ENCODE data around the gene COL15A1.

DNA sequence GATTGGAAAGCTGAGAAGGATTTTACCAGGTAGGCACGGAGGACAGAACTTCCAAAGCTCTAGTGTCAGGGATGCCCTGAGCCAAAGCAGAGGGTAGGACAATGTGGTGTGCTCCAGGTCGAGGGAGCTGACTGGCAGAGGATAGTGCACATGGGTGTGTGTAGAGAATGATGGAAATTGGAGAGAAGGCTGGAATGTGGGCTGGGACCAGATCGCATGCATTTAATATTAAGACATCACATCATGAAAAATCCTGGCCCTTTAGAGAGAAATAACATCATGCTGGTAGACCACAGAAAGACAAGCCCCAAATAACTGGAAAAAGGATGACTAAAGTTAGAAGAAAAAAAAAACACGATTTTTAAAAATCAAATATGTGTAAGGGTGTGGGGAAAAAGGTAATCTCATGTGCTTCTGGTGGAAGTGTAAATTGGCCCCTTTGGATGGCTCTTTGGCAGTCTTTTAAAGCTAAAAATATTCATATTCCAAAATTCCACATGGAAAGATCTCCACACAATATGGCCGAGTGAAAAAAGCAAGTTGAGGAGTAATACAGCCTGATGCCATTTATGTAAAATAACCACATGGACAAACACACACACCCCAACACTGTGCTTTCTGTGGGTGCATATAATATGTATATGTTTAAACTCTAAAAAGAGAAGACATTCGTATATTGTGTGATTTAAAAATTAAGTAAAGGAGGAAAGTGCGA lies 94.2 kb downstream of the COL15A1 start:
- TF ChIP-seq, protein P1, sequence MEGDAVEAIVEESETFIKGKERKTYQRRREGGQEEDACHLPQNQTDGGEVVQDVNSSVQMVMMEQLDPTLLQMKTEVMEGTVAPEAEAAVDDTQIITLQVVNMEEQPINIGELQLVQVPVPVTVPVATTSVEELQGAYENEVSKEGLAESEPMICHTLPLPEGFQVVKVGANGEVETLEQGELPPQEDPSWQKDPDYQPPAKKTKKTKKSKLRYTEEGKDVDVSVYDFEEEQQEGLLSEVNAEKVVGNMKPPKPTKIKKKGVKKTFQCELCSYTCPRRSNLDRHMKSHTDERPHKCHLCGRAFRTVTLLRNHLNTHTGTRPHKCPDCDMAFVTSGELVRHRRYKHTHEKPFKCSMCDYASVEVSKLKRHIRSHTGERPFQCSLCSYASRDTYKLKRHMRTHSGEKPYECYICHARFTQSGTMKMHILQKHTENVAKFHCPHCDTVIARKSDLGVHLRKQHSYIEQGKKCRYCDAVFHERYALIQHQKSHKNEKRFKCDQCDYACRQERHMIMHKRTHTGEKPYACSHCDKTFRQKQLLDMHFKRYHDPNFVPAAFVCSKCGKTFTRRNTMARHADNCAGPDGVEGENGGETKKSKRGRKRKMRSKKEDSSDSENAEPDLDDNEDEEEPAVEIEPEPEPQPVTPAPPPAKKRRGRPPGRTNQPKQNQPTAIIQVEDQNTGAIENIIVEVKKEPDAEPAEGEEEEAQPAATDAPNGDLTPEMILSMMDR (IDR thresholded peaks at IDR 0.05; ENCODE audit: low read depth, low read length, poor library complexity, severe bottlenecking): no peak
- no peak for TF ChIP-seq EZH2phosphoT487 (IDR thresholded peaks at IDR 0.05; ENCODE audit: borderline replicate concordance, low read length)
